HepG2 (cell line): ENCODE results near the gene PODXL2. TPM values are rescaled to one million over a fixed set of nuclear protein-coding genes. Genes with fewer than 3 reads are reported as not detected.

Source experiments
- ATM ChIP-seq: fragments of 450-650 bp; IDR thresholded peaks from 2 replicates; pipeline ENCODE4 v1.7.1; 2017; ENCODE audit warnings: mild to moderate bottlenecking, borderline replicate concordance
- BHLHE40 ChIP-seq: IDR thresholded peaks from 2 replicates; pipeline ENCODE4 v1.6.1; 2011; ENCODE audit warnings: low read length, improper control_type of control experiment
- CCAR2 ChIP-seq: fragments of 200-400 bp; formaldehyde crosslinking; optimal IDR thresholded peaks from 2 replicates; pipeline ENCODE3; 2018; ENCODE audit warnings: low read depth, mild to moderate bottlenecking, low read length, moderate library complexity
- GLMP ChIP-seq: sonication (generic); formaldehyde crosslinking; IDR thresholded peaks from 2 replicates; pipeline ENCODE4 v1.9.0; 2021; ENCODE audit warnings: missing genetic modification reagents, mild to moderate bottlenecking, borderline replicate concordance
- GTF2F1 ChIP-seq: fragments of 150-350 bp; IDR thresholded peaks from 2 replicates; pipeline ENCODE4 v1.6.1; 2014; ENCODE audit warnings: low read length
- HDAC1 ChIP-seq: sonication (generic); formaldehyde crosslinking; IDR thresholded peaks from 2 replicates; pipeline ENCODE4 v1.5.1; 2020; ENCODE audit warnings: mild to moderate bottlenecking, missing genetic modification reagents
- REPIN1 ChIP-seq: sonication (generic); formaldehyde crosslinking; IDR thresholded peaks from 2 replicates; pipeline ENCODE4 v1.8.0; 2022; ENCODE audit warnings: missing genetic modification reagents, low read depth, mild to moderate bottlenecking, borderline replicate concordance
- RFX3 ChIP-seq: IDR thresholded peaks from 2 replicates; pipeline ENCODE4 v1.6.1; 2016; ENCODE audit warnings: missing biosample characterization, missing genetic modification reagents
- RNF2 ChIP-seq: fragments of 450-650 bp; conservative IDR thresholded peaks from 2 replicates; pipeline ENCODE4 v1.6.1; 2016; ENCODE audit warnings: low read depth
- SIN3A ChIP-seq: IDR thresholded peaks from 2 replicates; pipeline ENCODE4 v1.6.1; 2011; ENCODE audit warnings: low read depth, mild to moderate bottlenecking, control low read depth, low read length, borderline replicate concordance
- SIN3B ChIP-seq: fragments of 150-350 bp; IDR thresholded peaks from 2 replicates; pipeline ENCODE4 v1.6.1; 2014; ENCODE audit warnings: low read length
- SMYD3 ChIP-seq: sonication (generic); formaldehyde crosslinking; IDR thresholded peaks from 2 replicates; pipeline ENCODE4 v1.8.1; 2023; ENCODE audit warnings: mild to moderate bottlenecking, missing genetic modification reagents
- SNAI1 ChIP-seq: sonication (generic); formaldehyde crosslinking; IDR thresholded peaks from 2 replicates; pipeline ENCODE4 v1.5.0; 2020; ENCODE audit warnings: mild to moderate bottlenecking, missing genetic modification reagents, borderline replicate concordance
- TEAD3 ChIP-seq: optimal IDR thresholded peaks from 2 replicates; pipeline ENCODE3; 2016; ENCODE audit warnings: borderline replicate concordance
- ZBED4 ChIP-seq: sonication (generic); formaldehyde crosslinking; IDR thresholded peaks from 2 replicates; pipeline ENCODE4 v1.4.0; 2020; ENCODE audit warnings: missing genetic modification reagents, borderline replicate concordance
- ZFP1 ChIP-seq: IDR thresholded peaks from 2 replicates; pipeline ENCODE4 v1.6.1; 2016
- ZFP37 ChIP-seq: sonication (generic); formaldehyde crosslinking; IDR thresholded peaks from 2 replicates; pipeline ENCODE4 v1.4.0; 2020; ENCODE audit warnings: missing genetic modification reagents, borderline replicate concordance
- ZFX ChIP-seq: sonication (generic); formaldehyde crosslinking; IDR thresholded peaks from 2 replicates; pipeline ENCODE4 v1.4.0; 2020; ENCODE audit warnings: mild to moderate bottlenecking, low read depth, missing genetic modification reagents, moderate library complexity
- ZNF572 ChIP-seq: sonication (generic); formaldehyde crosslinking; IDR thresholded peaks from 2 replicates; pipeline ENCODE4 v1.5.1; 2020; ENCODE audit warnings: mild to moderate bottlenecking, missing genetic modification reagents
- ZNF580 ChIP-seq: IDR thresholded peaks from 2 replicates; pipeline ENCODE4 v1.6.1; 2016; ENCODE audit warnings: low read depth, borderline replicate concordance
- polyA plus RNA-seq, 8 experiments: library from polyadenylated mRNA; depleted of rRNA in 3 of 8; stranded (reverse) in 7 of 8; unstranded in 1 of 8; fragments of >200 nt; fragmentation: Illumina TruSeq in 4 of 8; extraction: Trizol in 4 of 8; gene quantifications; 2 replicates each; pipeline versions ENCODE4 v1.2.1 to v1.2.3, GENCODE V29; 2011 to 2016; ENCODE audit warnings: low read depth in 4 of 8, missing spikeins in 1 of 8, mixed read lengths in 1 of 8; ENCODE audit not compliant: insufficient read depth in 1 of 8
- total RNA-seq, 5 experiments: library from RNA; depleted of rRNA; stranded (reverse); fragments of >200 nt; fragmentation: Illumina TruSeq; extraction: Trizol; gene quantifications; 2 replicates each; pipeline ENCODE4 v1.2.3, GENCODE V29; 2016; ENCODE audit warnings: low read depth in 1 of 5
- TF ChIP-seq, protein P1 (sequence below): sonication (generic); formaldehyde crosslinking; conservative IDR thresholded peaks from 2 replicates; pipeline ENCODE4 v1.8.0; 2022; ENCODE audit warnings: mild to moderate bottlenecking, moderate library complexity, missing genetic modification reagents
- TF ChIP-seq, protein P2 (sequence below): sonication (generic); formaldehyde crosslinking; IDR thresholded peaks from 2 replicates; pipeline ENCODE4 v1.8.0; 2022; ENCODE audit warnings: missing genetic modification reagents, mild to moderate bottlenecking, inconsistent platforms, borderline replicate concordance

PODXL2 gene
- total and polyA plus RNA-seq, 2 of the 13 experiments (the other 11 are each of a cell fraction or from before 2014, with no cell fraction given), result 20.4 to 25.1 TPM

DNA sequence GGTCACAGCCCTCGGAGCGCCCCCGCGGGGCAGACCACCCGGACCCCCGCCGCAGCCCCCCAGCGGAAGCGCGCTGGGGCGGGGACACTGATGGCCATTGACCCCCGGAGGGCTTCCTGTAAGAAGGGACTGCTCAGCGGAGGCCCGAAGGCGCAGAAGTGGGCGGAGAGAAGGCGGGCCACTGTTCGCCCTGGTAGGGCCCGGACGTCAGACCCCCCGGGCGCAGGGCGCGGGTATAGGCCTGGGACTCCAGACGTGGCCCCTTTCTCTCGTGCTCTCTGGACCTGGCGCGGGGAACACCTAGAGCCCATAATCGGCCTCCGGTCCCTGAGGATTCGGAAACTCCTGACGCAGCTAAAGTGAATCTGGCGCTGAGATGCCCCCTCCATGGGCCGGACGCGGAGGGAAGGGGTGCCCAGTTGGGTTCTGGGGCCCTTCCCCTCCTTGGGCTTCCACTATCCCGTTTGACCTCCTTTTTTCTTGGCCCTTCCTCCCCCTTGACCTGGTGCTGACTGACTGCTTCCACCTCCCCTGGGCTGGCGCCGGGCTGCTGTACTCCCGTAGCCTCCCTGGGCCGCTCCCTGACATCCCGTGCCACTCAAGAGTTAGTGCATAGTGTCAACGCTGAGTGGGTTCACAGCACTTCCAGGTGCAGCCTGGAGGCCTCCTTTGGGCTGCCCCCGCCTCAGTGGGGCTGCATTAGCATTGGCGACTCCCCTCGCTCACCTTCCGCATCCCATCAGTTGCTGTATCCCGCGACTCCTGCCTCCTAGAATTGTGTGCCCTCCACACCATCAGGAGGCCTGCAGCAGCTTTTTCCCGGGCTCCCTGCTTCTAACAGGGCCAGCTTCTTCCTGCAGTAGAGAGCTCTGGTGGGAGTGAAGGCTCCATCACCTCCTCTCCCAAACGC lies 44.5 kb downstream of the PODXL2 start (continued):
- TF ChIP-seq REPIN1 (no peak), SMYD3 (CRISPR knock-in tag) (no peak), RFX3 (CRISPR knock-in tag) (no peak), ZFP37 (no peak), ZFP1 (CRISPR knock-in tag) (no peak), GLMP (no peak), ATM (no peak), SIN3B (no peak), ZFX (CRISPR knock-in tag) (no peak; the same call in none of the 2 replicates), GTF2F1 (no peak), HDAC1 (CRISPR knock-in tag) (no peak), BHLHE40 (no peak), ZNF580 (CRISPR knock-in tag) (peak; percentile 0; the same call in 1 of the 2 replicates), RNF2 (no peak), TEAD3 (CRISPR knock-in tag) (no peak), ZBED4 (CRISPR knock-in tag) (no peak), CCAR2 (no peak), ZNF572 (no peak), SNAI1 (CRISPR knock-in tag) (no peak), SIN3A (no peak)
- TF ChIP-seq, protein P1, sequence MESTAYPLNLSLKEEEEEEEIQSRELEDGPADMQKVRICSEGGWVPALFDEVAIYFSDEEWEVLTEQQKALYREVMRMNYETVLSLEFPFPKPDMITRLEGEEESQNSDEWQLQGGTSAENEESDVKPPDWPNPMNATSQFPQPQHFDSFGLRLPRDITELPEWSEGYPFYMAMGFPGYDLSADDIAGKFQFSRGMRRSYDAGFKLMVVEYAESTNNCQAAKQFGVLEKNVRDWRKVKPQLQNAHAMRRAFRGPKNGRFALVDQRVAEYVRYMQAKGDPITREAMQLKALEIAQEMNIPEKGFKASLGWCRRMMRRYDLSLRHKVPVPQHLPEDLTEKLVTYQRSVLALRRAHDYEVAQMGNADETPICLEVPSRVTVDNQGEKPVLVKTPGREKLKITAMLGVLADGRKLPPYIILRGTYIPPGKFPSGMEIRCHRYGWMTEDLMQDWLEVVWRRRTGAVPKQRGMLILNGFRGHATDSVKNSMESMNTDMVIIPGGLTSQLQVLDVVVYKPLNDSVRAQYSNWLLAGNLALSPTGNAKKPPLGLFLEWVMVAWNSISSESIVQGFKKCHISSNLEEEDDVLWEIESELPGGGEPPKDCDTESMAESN (CRISPR knock-in tag), result no peak
- TF ChIP-seq, protein P2, sequence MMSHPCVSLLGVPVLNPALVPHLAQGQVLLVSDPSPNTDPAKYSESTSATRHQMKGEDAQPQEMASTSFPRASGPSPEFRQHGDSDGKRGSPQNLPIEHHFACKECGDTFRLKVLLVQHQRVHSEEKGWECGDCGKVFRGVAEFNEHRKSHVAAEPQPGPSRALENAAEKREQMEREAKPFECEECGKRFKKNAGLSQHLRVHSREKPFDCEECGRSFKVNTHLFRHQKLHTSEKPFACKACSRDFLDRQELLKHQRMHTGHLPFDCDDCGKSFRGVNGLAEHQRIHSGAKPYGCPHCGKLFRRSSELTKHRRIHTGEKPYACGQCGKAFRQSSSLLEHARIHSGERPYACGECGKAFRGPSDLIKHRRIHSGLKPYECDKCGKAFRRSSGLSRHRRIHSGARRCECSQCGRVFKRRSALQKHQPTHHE (CRISPR knock-in tag), result no peak
